ENCODE results near the gene ING4.

- TF ChIP-seq CTCF (conservative IDR thresholded peaks at IDR 0.05) (no peak), ZFX (IDR thresholded peaks at IDR 0.05) (no peak)
Measured at GRCh38 chr12:6635856-6636531, 26.9 kb downstream of the ING4 start, which contains the start of gene LPAR5.

All from C4-2B (cell line).